DOHH2 (cell line): ENCODE results near the gene SNX24.
"Not testable (repeated sequence)": the region's sequence is repeated elsewhere in the genome, so short reads cannot be mapped to it uniquely, and the experiment has no call there.

ENCODE experiments used
- H3F3A ChIP-seq: fragments of 200-600 bp; sonication (generic), shearing (Covaris generic); 2 replicates; pipeline ENCODE4 v1.6.0; 2016; ENCODE audit warnings: antibody characterized with exemption, mild to moderate bottlenecking; ENCODE audit not compliant: control insufficient read depth, insufficient read depth
- H3K27ac ChIP-seq: fragments of 200-600 bp; sonication (generic); 2 replicates; pipeline ENCODE4 v1.5.1; 2014; ENCODE audit warnings: low read depth, mild to moderate bottlenecking, low read length, moderate library complexity
- H3K27me3 ChIP-seq: fragments of 200-600 bp; sonication (generic); 2 replicates; pipeline ENCODE4 v1.6.1; 2014; ENCODE audit warnings: mild to moderate bottlenecking, low read length, mixed read lengths; ENCODE audit not compliant: control insufficient read depth
- H3K36me3 ChIP-seq: fragments of 200-600 bp; sonication (generic); 2 replicates; pipeline ENCODE4 v1.6.1; 2014; ENCODE audit warnings: mild to moderate bottlenecking, low read length, moderate library complexity, mixed read lengths; ENCODE audit not compliant: control insufficient read depth
- H3K4me1 ChIP-seq: fragments of 200-600 bp; sonication (generic); 2 replicates; pipeline ENCODE4 v1.6.1; 2014; ENCODE audit warnings: mild to moderate bottlenecking, low read length, mixed read lengths; ENCODE audit not compliant: control insufficient read depth
- H3K4me2 ChIP-seq: fragments of 200-600 bp; sonication (generic); 2 replicates; pipeline ENCODE4 v1.6.0; 2014; ENCODE audit warnings: mild to moderate bottlenecking, low read length, moderate library complexity
- H3K4me3 ChIP-seq: fragments of 200-600 bp; sonication (generic); 2 replicates; pipeline ENCODE4 v1.5.1; 2014; ENCODE audit warnings: mild to moderate bottlenecking, low read length, mixed read lengths
- H3K79me2 ChIP-seq: fragments of 200-600 bp; sonication (generic); 2 replicates; pipeline ENCODE4 v1.6.1; 2014; ENCODE audit warnings: mild to moderate bottlenecking, low read length, mixed read lengths; ENCODE audit not compliant: control insufficient read depth
- H3K9me2 ChIP-seq: fragments of 200-600 bp; sonication (generic); replicated peaks from 2 replicates; pipeline ENCODE4 v1.6.1; 2014; ENCODE audit warnings: mild to moderate bottlenecking, low read length, mixed read lengths; ENCODE audit not compliant: control insufficient read depth
- H3K9me3 ChIP-seq: fragments of 200-600 bp; sonication (generic); 2 replicates; pipeline ENCODE4 v1.6.1; 2014; ENCODE audit warnings: antibody characterized with exemption, low read length, mixed read lengths; ENCODE audit not compliant: control insufficient read depth, insufficient read depth
- H4K20me1 ChIP-seq: fragments of 200-600 bp; sonication (generic); 2 replicates; pipeline ENCODE4 v1.6.0; 2014; ENCODE audit warnings: low read depth, mild to moderate bottlenecking, antibody characterized with exemption, low read length, moderate library complexity; ENCODE audit not compliant: control insufficient read depth, insufficient read depth
- EZH2phosphoT487 ChIP-seq: fragments of 200-600 bp; sonication (generic); IDR thresholded peaks from 2 replicates; pipeline ENCODE4 v1.6.1; 2017; ENCODE audit warnings: borderline replicate concordance, mild to moderate bottlenecking, antibody characterized with exemption, low read length, moderate library complexity, mixed read lengths
- TF ChIP-seq, protein P1 (sequence below): fragments of 200-600 bp; sonication (generic); IDR thresholded peaks from one replicate; pipeline ENCODE4 v1.5.1; 2014; ENCODE audit warnings: antibody characterized with exemption, mild to moderate bottlenecking, low read depth, low read length; ENCODE audit not compliant: poor library complexity, severe bottlenecking

SNX24 gene

DNA sequence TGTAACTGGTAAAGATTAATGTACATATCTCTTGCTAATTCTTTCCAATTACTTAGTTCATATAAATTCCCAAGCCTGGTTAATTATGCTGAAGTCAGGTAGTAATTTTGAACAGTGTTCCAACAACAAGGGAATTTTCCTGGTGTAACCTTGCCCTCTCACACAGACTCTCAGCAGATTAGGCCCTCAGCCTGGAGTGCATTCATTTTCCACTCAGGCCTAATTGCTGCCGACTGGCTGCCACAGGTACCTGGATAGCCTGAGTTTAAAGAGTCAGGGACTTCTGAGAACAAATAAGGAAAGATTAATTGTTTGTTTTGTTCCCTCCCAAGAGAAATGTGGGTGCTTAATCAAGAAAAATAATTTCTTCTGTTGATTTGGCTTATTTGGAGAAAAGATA, 119.7 kb downstream of the SNX24 start:
- Histone ChIP-seq H3K27me3 (no peaks in the 10 kb centered on the region), H3F3A (no peaks in the 10 kb centered on the region), H4K20me1 (no peaks in the 10 kb centered on the region), H3K4me3 (no peak overlapping the region), H3K36me3 (no peaks in the 10 kb centered on the region), H3K79me2 (no peaks in the 10 kb centered on the region), H3K9me3 (no peaks in the 10 kb centered on the region), H3K4me2 (no peak overlapping the region), H3K9me2 (no peaks in the 10 kb centered on the region), H3K4me1 (no peaks in the 10 kb centered on the region), H3K27ac (no peak overlapping the region)
- TF ChIP-seq, protein P1, sequence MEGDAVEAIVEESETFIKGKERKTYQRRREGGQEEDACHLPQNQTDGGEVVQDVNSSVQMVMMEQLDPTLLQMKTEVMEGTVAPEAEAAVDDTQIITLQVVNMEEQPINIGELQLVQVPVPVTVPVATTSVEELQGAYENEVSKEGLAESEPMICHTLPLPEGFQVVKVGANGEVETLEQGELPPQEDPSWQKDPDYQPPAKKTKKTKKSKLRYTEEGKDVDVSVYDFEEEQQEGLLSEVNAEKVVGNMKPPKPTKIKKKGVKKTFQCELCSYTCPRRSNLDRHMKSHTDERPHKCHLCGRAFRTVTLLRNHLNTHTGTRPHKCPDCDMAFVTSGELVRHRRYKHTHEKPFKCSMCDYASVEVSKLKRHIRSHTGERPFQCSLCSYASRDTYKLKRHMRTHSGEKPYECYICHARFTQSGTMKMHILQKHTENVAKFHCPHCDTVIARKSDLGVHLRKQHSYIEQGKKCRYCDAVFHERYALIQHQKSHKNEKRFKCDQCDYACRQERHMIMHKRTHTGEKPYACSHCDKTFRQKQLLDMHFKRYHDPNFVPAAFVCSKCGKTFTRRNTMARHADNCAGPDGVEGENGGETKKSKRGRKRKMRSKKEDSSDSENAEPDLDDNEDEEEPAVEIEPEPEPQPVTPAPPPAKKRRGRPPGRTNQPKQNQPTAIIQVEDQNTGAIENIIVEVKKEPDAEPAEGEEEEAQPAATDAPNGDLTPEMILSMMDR, result no peak
- no peak for TF ChIP-seq EZH2phosphoT487

DNA sequence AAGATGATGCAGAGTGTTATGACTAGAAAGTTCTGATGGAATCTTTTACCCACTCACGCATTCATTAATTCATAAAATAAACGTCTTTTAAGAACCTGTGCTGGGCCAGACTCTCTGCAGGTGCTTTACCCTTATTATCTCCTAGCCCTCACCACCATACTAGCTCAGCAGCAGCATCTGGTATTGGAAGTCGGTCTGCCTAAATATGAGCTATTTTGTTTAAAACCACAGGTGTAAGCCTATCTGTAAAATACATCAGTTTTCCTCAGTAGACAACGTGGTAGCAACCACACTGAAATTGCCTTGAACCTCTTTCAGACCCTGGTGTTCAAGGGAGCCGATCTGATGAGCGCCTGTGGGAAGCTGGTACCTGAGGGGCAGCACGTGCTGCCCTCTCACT, 121.7 kb downstream of the SNX24 start:
- Histone ChIP-seq H3K36me3 (no peaks in the 10 kb centered on the region), H3K9me3 (no peaks in the 10 kb centered on the region), H4K20me1 (no peaks in the 10 kb centered on the region), H3K4me1 (no peaks in the 10 kb centered on the region), H3K4me2 (no peak overlapping the region), H3F3A (no peaks in the 10 kb centered on the region), H3K27ac (no peak overlapping the region), H3K9me2 (no peaks in the 10 kb centered on the region), H3K4me3 (no peak overlapping the region), H3K79me2 (no peaks in the 10 kb centered on the region), H3K27me3 (no peaks in the 10 kb centered on the region)
- TF ChIP-seq, protein P1, result no peak
- TF ChIP-seq EZH2phosphoT487, result no peak

DNA sequence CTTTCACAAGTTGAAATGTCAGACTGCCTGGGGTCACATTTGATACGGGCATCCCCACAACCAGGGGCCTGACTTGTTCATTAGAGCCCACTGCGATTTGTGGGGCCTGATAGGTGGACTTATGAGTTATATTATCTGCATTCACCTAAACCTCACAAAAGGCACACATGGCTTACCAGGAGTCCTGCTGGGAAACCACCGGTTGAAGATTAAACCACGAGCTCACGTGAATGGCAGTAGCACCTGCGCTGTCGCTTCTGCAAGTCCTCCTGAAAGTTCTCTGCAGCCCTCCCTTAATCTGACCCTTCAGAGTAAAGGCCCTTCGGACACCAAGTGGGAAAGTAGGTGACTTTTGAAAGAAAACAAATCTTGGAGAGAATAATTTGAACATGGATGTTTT, 122.2 kb downstream of the SNX24 start:
- H3K27ac ChIP-seq, result no peak overlapping the region
- no peaks in the 10 kb centered on the region for H3K36me3 ChIP-seq
- no peaks in the 10 kb centered on the region for H3K9me3 ChIP-seq
- no peak overlapping the region for H3K4me3 ChIP-seq
- H3K79me2 ChIP-seq, result no peaks in the 10 kb centered on the region
- H3F3A ChIP-seq, result no peaks in the 10 kb centered on the region
- no peaks in the 10 kb centered on the region for H3K9me2 ChIP-seq
- H3K4me2 ChIP-seq, result no peak overlapping the region
- no peaks in the 10 kb centered on the region for H3K27me3 ChIP-seq
- TF ChIP-seq, protein P1, result no peak
- TF ChIP-seq EZH2phosphoT487, result no peak
- H3K4me1 ChIP-seq, result no peaks in the 10 kb centered on the region
- no peaks in the 10 kb centered on the region for H4K20me1 ChIP-seq

DNA sequence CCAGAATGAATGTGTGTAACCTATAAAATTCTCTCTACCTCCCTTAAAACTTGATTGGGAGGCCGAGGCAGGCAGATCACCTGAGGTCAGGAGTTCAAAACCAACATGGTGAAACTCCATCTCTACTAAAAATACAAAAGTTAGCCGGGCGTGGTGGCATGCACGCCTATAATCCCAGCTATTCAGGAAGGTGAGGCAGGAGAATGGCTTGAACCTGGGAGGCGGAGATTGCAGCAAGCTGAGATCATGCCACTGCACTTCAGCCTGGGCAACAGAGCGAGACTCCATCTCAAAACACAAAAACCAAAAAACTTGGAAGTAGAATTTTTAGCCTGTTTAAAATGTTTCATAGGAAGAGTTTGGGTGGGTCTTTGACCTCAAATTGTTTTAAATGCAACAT, 122.6 kb downstream of the SNX24 start:
- H3K36me3 ChIP-seq, H3K27ac ChIP-seq, H3K4me3 ChIP-seq, H3K4me1 ChIP-seq, H3K79me2 ChIP-seq, H3F3A ChIP-seq, H3K4me2 ChIP-seq, H3K9me2 ChIP-seq, H4K20me1 ChIP-seq, H3K27me3 ChIP-seq, H3K9me3 ChIP-seq: not testable (repeated sequence)
